Measurements from ENCODE around the gene LPP.

GRCh38 chr3:188124184-188124583, 29.8 kb upstream of the LPP start:
- TF ChIP-seq CTCF (IDR thresholded peaks at IDR 0.05): no peak
- TF ChIP-seq EP300 (IDR thresholded peaks at IDR 0.05): no peak
- no peak for TF ChIP-seq POLR2A (IDR thresholded peaks at IDR 0.05; ENCODE audit: low read depth)
